Body of pancreas (tissue), 4 donors: ENCODE results near the gene IFT81.

Experiments
- CTCF ChIP-seq, 7 experiments: fragments of 450-650 bp in 4 of 7; fragments of 200-600 bp in 3 of 7; sonication (generic) in 3 of 7; IDR thresholded peaks; one replicate each; pipeline ENCODE4 v1.5.1; 2016 to 2019; ENCODE audit warnings: antibody characterized with exemption in 7 of 7
- POLR2A ChIP-seq, 3 donors: fragments of 450-650 bp; IDR thresholded peaks; one replicate each; pipeline ENCODE4 v1.6.1; 2016; ENCODE audit warnings: antibody characterized with exemption in 3 of 3, mild to moderate bottlenecking in 2 of 3

- TF ChIP-seq CTCF (IDR thresholded peaks at IDR 0.05) (no peak), POLR2A (IDR thresholded peaks at IDR 0.05) (no peak)
These were observed 55.1 kb downstream of the IFT81 start for GRCh38 chr12:110179291-110179690.
